MG63 (cell line): Measurements from ENCODE around the gene RAPGEF2. TPM values are rescaled to one million over a fixed set of nuclear protein-coding genes. Genes with fewer than 3 reads are reported as not detected.
"Not testable (repeated sequence)": the region's sequence is repeated elsewhere in the genome, so short reads cannot be mapped to it uniquely, and the experiment has no call there.

Experiments
- DNase-seq: peaks from one replicate; pipeline ENCODE4 v3.0.0-alpha.2; 2020
- H3K27me3 ChIP-seq: fragments of 250-450 bp; sonication (Bioruptor Pico); 2 replicates; pipeline ENCODE4 v1.5.1; 2020; ENCODE audit warnings: mild to moderate bottlenecking, moderate library complexity
- H3K36me3 ChIP-seq: fragments of 250-450 bp; sonication (Bioruptor Pico); 2 replicates; pipeline ENCODE4 v1.5.1; 2020; ENCODE audit warnings: mild to moderate bottlenecking, moderate library complexity
- H3K4me3 ChIP-seq: fragments of 250-450 bp; sonication (Bioruptor Pico); 2 replicates; pipeline ENCODE4 v1.5.1; 2020; ENCODE audit warnings: mild to moderate bottlenecking, moderate library complexity
- H3K9me3 ChIP-seq: fragments of 250-450 bp; sonication (Bioruptor Pico); 2 replicates; pipeline ENCODE4 v1.5.1; 2020; ENCODE audit warnings: mild to moderate bottlenecking, moderate library complexity
- total RNA-seq: library from RNA; depleted of rRNA; stranded (reverse); fragments of >200 nt; shearing (Covaris generic); gene quantifications from 2 replicates; pipeline ENCODE4 v1.2.3, GENCODE V29; 2014; ENCODE audit warnings: low replicate concordance

The RAPGEF2 gene
- total RNA-seq, 1 experiment from 2014 or later: 13.8 TPM

DNA sequence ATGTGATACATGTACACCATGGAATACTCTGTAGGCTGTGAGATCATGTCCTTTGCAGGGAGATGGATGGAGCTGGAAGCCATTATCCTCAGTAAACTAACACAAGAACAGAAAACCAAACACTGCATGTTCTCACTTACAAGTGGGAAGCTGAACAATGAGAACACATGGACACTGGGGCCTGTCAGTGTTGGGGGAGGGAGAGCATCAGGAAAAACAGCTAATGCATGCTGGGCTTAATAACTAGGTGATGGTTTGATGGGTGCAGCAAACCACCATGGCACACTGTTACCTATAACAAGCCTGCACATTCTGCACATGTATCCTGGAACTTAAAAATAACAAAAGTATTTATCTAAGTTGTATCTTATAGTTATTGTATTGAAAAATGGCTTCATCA is 13.8 kb downstream of the RAPGEF2 start:
- not testable (repeated sequence) for H3K9me3 ChIP-seq, H3K4me3 ChIP-seq, H3K27me3 ChIP-seq, H3K36me3 ChIP-seq, DNase-seq

DNA sequence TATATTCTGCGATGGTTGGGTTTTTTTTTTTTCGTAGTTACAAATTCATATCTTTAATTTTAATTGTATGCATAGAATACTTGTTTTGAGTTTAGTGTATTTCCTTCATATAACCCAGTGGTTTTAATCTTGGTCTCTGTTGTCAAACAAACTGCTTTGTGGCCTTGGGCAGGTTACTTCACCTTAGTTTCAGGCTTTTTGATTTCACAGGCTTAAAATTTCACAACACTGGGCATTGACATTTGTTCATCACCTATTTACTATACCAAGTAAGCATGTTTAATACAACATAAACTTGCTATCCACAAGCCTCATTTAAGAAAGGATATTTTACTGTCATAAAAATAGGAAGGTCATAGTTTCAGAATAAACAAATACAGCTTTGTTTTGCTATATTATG is 14.7 kb downstream of the RAPGEF2 start:
- H3K4me3 ChIP-seq: no peak overlapping the region

DNA sequence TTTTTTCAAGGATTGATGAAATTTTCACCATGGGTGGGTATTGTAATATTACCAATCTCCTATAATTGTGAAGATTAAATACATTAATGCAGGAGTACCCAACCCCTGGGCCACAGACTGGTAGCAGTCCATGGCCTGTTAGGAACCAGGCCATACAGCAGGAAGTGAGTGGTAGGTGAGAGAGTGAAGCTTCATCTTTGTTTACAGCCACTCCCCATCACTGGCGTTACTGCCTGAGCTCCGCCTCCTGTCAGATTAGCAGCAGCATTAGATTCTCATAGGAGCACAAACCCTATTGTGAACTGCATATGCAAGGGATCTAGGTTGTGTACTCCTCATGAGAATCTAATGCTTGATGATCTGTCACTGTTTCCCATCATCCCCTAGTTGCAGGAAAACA is 15.1 kb downstream of the RAPGEF2 start:
- H3K4me3 ChIP-seq: no peak overlapping the region
- no peaks in the 10 kb centered on the region for H3K27me3 ChIP-seq
- DNase-seq: no peak
- H3K36me3 ChIP-seq: no peaks in the 10 kb centered on the region; the same call in 1 of the 2 replicates
- H3K9me3 ChIP-seq: peaks cover 8% of the 10 kb centered on the region; the same call in 1 of the 2 replicates

More for the DNA sequence above, 14.7 kb downstream of the RAPGEF2 start:
- H3K36me3 ChIP-seq: no peaks in the 10 kb centered on the region; the same call in 1 of the 2 replicates
- DNase-seq: no peak
- H3K9me3 ChIP-seq: peaks cover 8% of the 10 kb centered on the region
- no peaks in the 10 kb centered on the region for H3K27me3 ChIP-seq

DNA sequence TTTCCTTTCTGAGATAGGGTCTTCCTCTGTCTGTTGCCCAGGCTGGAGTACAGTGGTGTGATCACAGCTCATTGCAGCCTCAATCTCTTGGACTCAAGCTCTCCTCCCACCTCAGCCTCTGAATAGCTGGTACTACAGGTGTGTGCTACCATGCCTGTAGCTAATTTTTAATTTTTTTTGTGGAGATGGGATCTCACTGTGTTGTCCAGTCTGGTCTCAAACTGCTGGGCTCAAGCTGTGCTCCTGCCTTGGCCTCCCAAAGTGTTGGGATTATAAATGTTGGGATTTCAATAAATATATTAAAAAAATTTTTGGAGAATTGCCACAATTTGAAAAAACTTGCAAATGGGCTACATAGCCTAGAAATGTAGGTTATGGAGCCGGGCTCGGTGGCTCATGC is 18.5 kb downstream of the RAPGEF2 start:
- Histone ChIP-seq H3K4me3 (no peak overlapping the region), H3K27me3 (no peaks in the 10 kb centered on the region), H3K36me3 (no peaks in the 10 kb centered on the region; the same call in 1 of the 2 replicates), H3K9me3 (no peaks in the 10 kb centered on the region)
- no peak for DNase-seq

DNA sequence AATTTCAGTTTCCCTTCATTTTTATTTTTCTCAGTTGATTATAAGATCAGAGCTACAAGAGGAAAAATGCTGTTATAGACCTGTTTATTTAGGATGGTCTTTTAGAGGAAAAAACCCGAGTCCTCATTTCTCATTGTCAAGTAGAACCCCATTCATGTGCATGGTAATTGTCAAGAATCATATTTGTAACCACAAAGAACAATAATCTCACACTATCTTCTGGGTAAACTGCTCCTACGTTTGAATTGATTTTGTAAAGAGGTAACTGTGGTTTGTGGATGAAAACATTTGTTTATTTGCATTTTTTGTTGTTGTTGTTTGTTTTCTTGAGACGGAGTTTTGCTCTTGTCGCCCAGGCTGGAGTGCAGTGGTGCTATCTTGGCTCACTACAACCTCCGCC is 23.8 kb downstream of the RAPGEF2 start:
- Histone ChIP-seq H3K36me3 (no peaks in the 10 kb centered on the region), H3K4me3 (no peak overlapping the region), H3K9me3 (no peaks in the 10 kb centered on the region), H3K27me3 (no peaks in the 10 kb centered on the region)
- DNase-seq: no peak

DNA sequence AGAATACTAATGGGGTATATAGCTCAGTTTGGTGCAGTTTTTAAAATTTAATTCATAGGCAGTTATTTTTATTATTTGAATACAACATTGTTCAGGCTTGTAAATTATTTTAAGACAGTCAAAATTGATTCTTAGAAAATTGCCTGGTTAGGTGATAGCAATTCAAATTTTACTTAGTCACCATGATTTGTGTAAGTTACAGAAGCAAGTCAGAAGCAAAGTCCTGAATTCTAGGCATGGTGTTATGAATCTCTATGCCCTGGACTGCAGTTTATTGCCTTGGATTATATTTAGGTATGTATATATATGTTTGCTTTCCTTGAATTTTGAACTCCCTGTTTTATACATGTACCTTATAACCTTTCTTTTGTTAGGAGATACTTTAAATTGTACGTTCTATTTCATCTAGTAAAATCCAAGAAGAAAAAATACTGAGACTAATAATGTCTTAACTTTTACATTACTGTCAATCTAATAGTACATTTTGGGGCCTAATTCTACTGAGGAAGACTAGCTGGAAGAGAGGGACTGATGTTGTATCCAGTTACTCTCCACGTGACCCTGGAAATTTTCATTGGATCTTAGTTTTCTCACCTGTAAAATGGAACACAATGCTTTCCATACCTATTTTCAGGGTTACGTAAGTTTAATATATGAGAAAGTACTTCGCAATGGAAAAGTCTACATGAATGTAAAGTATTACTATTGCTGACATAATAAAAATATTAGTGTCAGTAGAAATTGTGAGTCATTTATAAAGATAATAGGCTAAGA is 25.1 kb downstream of the RAPGEF2 start:
- Histone ChIP-seq H3K4me3 (no peak overlapping the region), H3K9me3 (no peaks in the 10 kb centered on the region), H3K27me3 (no peaks in the 10 kb centered on the region), H3K36me3 (no peaks in the 10 kb centered on the region)
- DNase-seq: no peak

DNA sequence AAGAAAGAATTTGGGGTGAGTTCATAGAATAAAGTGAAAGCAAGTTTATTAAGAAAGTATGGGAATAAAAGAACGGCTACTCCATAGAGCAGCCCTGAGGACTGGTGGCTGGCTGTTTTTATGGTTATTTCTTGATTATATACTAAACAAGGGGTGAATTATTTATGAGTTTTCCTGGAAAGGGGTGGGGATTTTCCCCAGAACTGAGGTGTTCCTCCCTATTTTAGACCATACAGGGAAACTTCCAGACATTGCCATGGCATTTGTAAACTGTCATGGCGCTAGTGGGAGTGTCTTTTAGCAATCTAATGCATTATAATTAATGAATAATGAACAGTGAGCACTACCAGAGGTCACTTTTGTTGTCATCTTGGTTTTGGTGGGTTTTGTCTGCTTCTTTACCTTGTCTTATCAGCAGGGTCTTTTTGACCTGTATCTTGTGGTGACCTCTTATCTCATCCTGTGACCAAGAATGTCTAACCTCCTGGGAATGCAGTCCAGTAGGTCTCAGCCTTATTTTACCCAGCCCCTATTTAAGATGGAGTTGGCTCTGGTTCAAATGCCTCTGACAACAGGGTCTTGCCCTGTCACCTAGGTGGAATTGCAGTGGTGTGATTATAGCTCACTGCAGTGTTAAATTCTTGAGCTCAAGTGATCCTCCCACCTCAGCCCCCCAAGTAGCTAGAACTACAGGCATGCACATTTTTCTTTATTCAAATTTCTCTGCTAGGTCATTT is 27.1 kb downstream of the RAPGEF2 start:
- no peaks in the 10 kb centered on the region for H3K9me3 ChIP-seq
- no peak overlapping the region for H3K4me3 ChIP-seq
- DNase-seq: no peak
- no peaks in the 10 kb centered on the region for H3K36me3 ChIP-seq
- no peaks in the 10 kb centered on the region for H3K27me3 ChIP-seq

DNA sequence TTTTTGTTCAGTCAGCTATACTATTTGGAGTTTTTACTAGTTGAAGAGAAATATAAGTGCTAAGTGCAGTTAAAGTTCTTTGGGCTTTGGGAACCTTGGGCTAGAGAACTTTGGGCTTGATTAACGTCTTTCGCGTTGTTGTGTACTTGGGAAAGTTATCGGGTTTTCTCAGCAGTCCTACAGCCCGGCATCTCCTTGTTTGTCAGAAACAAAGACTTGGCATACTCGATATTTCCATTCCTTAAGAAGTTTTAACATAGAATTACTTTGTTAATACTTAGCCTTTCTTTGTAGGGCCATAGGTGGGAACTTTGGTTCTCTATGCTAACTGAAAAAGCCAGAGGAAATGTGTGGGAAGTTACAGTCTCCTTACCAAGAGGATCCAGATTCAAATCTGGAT is 28.7 kb downstream of the RAPGEF2 start:
- Histone ChIP-seq H3K9me3 (no peaks in the 10 kb centered on the region), H3K27me3 (no peaks in the 10 kb centered on the region), H3K4me3 (no peak overlapping the region), H3K36me3 (no peaks in the 10 kb centered on the region)
- DNase-seq: no peak

DNA sequence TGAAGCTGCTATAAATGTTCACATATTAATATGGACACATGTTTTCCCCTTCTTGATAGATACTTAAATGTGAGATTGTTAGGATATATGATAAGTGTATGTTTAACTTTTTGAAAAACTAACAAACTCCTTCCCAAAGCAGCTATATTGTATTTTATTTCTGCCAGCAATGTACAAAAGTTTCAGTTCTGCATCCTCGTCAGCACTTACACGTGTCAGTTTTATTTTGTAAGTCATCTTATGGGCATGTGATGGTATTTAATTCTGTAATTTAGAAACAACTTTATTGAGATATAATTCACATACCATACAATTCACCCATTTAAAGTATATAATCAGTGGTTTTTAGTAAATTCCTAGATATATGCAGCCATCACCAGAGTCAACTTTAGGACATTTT is 31.6 kb downstream of the RAPGEF2 start:
- Histone ChIP-seq H3K9me3 (no peaks in the 10 kb centered on the region), H3K27me3 (no peaks in the 10 kb centered on the region), H3K4me3 (no peak overlapping the region), H3K36me3 (no peaks in the 10 kb centered on the region)
- no peak for DNase-seq

DNA sequence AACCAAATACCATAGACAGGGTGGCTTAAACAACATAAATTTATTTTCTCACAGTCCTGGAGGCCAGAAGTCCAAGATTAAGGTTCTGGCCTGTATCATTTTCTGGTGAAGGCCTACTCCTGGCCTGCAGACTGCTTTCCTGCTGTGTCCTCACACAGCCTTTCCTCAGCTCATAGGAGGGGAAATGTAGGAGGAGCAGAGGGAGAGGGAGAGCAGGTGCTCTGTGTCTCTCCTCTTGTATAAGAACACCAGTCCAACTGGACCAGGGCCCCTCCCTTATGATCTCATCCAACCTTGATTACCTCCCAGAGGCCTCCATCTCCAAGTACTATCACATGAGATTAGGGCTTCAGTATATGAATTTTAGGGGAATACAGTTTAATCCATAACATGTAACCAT is 34.3 kb downstream of the RAPGEF2 start:
- H3K27me3 ChIP-seq: no peaks in the 10 kb centered on the region
- no peaks in the 10 kb centered on the region for H3K36me3 ChIP-seq
- no peak overlapping the region for H3K4me3 ChIP-seq
- DNase-seq: no peak
- no peaks in the 10 kb centered on the region for H3K9me3 ChIP-seq

DNA sequence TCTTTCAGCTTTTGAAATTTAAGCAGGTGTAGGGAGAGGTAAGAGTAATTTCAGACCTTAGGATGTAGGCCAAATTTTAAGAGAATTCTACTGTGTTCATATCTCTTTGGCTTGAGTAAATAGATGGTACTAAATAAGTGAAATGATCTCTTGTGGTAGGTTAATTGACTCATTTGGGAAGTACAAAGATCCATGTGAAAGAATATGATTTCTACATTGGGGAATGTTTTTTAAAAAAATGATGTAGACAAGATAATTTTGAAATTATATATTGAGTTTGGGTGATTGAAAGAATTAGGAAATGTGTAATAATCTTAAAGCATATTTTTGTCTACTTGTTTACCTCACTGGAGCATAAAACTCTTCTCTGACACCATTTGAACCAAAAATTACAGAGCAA is 35.6 kb downstream of the RAPGEF2 start:
- Histone ChIP-seq H3K27me3 (no peaks in the 10 kb centered on the region), H3K36me3 (no peaks in the 10 kb centered on the region), H3K9me3 (no peaks in the 10 kb centered on the region), H3K4me3 (no peak overlapping the region)
- DNase-seq: no peak

DNA sequence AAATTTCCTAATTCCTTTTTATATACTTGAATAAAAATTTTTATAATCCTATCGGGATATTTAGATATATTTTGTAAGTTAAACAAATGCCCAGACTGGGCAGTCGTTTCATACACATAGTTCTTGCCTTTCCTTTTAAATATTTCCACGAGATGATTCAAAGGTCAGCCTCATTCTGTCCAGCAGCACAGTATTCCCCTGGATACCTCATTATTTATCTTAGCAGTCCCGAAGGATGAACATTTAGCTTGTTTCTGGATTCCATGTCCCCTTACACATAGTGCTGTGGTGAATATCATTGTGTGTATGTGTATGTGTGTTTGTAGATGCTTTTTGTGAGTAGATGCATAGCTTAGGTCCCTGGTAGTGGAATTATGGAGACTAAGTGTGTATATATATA is 38.3 kb downstream of the RAPGEF2 start:
- no peak for DNase-seq
- Histone ChIP-seq H3K9me3 (no peaks in the 10 kb centered on the region), H3K4me3 (no peak overlapping the region), H3K36me3 (no peaks in the 10 kb centered on the region), H3K27me3 (no peaks in the 10 kb centered on the region)

DNA sequence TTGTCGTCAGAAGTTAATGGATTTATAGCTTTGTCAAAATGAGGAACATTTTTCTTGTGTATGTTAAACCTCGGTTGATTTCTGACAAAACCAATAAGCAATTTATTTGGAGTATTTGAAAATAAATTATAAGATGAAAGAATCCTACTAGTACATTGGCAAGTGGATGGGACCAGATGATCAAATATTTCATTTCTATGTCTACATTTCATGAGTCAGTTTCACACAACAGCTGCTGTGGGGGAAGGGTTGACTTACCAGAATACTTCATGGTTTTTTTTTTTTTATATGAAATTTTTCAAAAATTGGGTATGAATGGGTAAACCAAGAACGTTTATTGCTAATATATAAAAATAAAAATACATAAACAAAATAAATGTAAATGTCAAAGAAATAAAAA is 39.4 kb downstream of the RAPGEF2 start:
- Histone ChIP-seq H3K27me3 (no peaks in the 10 kb centered on the region), H3K36me3 (no peaks in the 10 kb centered on the region), H3K4me3 (no peak overlapping the region), H3K9me3 (no peaks in the 10 kb centered on the region)
- no peak for DNase-seq

DNA sequence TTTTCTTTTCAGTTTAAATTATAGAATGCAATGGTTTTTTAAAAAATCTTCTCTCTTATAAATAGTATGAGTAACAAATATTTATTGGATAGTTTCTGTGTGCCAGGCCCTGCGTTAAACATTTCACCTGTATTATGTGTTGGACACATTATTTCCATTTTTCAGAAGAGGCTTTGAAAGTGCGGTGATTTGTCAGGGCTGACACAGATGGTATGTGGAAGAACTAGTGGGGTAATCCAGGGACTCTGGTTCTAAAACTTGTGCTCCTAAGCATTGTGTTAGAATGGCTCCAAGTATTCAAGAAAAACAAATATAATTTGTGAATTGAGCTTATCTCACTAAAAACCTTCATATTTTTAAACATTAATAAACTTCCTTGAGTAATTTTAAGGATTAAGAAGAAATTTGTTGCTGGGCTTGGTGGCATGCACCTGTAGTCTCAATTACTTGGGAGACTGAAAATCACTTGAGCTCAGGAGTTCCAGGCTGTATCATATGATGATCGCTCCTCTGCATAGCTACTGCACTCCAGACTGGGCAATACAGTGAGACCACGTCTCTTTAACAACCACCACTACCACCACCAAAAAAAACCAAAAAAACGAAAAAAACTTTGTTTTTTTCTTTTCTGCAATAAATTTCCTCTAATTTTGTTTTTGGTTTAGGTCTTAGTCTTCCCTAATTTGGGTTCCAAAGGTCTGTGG is 40.0 kb downstream of the RAPGEF2 start:
- H3K9me3 ChIP-seq: no peaks in the 10 kb centered on the region
- no peak for DNase-seq
- H3K36me3 ChIP-seq: no peaks in the 10 kb centered on the region
- no peak overlapping the region for H3K4me3 ChIP-seq
- no peaks in the 10 kb centered on the region for H3K27me3 ChIP-seq

DNA sequence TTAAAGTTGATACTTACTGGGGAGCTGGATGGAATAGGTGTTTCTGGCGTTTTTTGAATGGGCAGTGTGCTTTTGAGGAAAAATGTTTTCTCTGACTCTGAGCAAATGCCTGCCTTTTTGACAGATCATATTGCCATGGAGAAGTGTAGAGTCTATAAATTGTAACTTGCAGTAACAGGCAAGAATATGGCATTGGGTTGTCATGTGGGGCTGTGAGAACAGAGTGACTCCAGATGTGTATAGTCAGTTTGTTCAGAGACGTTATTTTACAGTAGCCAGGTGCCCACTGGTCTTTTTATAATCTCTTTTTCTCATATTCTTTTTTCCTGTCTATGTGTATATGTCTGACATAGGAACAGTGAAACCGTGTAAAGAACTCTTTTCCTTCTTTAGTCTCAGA is 40.8 kb downstream of the RAPGEF2 start:
- DNase-seq: no peak

DNA sequence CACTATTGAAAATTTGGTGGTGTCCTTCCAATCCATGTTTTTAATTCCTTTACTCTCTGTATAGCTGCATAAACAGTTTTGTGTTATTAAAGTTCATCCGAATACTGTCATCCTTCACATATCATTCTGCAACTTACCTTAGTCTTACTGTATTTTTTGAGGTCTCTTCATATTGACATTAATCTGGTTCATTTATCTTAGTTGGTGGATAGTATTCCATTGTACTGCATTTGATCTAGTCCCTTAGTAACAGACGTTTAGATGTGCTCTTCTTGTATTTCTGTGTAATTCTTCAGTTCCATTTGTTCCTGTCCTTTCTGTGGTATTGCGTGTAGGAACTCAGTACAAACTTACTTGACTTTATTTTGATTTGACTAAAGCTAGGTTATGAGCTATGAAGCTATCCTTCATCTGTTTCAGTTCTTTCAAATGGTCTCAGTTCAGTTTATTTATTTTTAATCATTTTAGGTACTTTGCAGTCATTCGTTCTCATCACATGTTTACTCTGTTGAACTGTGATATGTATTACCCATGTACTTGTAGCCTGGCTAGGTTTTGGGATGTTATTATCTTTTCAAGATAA is 41.3 kb downstream of the RAPGEF2 start:
- H3K9me3 ChIP-seq: no peaks in the 10 kb centered on the region
- DNase-seq: no peak
- no peaks in the 10 kb centered on the region for H3K27me3 ChIP-seq
- H3K4me3 ChIP-seq: no peak overlapping the region
- H3K36me3 ChIP-seq: no peaks in the 10 kb centered on the region

More for the DNA sequence above, 40.8 kb downstream of the RAPGEF2 start:
- H3K9me3 ChIP-seq: no peaks in the 10 kb centered on the region
- H3K27me3 ChIP-seq: no peaks in the 10 kb centered on the region
- H3K4me3 ChIP-seq: no peak overlapping the region
- no peaks in the 10 kb centered on the region for H3K36me3 ChIP-seq
